ENCODE measurements around the gene KY.

DNA sequence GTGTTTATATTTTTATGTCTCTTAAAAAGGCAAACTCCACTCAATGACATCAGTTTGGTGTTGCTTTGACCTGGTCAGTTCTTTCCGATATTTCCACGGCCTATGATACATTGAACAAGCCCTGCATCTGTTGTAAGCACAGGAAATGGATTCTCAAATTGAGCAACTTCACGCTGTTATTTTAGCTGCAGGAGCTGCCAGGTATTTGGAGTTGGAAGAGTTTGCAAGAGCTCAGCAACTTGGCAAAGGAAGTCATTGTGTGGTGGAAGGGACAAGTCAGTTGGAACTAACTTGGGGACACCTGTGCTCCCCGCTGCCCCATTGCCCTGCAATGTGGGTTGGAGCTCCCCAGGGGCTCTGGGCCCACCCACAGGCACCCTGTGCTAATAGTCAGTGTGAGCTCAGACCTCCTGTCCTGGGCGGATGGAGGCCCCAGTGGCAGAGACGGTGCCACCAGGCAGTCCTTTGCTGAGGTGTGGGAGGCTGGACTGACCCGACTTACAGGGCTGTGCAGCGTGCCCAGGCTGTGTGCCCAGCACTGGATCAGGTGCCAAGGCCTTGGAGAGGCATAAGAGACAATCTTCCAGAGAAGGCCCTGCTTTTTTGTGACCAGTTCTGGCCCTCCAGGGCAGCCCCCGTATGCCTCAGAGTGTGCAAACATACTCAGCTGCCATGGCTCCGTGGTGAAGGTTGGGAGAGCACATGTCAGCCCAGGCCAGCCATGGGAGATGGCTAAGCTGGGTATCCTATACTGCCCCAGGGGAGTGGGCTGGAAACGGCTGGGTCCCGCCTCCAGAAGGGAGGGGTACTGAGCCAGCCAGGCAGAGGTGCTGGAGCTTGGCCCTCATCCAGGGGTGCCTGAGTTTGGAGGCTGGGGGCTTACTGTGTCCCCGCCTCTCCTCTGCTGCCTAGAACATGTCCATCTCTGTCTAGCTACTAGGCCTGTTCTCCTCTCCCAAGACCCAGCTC lies 43.5 kb downstream of the KY start:
- TF ChIP-seq POLR2A (IDR thresholded peaks at IDR 0.05) = no peak
- TF ChIP-seq, protein P1, sequence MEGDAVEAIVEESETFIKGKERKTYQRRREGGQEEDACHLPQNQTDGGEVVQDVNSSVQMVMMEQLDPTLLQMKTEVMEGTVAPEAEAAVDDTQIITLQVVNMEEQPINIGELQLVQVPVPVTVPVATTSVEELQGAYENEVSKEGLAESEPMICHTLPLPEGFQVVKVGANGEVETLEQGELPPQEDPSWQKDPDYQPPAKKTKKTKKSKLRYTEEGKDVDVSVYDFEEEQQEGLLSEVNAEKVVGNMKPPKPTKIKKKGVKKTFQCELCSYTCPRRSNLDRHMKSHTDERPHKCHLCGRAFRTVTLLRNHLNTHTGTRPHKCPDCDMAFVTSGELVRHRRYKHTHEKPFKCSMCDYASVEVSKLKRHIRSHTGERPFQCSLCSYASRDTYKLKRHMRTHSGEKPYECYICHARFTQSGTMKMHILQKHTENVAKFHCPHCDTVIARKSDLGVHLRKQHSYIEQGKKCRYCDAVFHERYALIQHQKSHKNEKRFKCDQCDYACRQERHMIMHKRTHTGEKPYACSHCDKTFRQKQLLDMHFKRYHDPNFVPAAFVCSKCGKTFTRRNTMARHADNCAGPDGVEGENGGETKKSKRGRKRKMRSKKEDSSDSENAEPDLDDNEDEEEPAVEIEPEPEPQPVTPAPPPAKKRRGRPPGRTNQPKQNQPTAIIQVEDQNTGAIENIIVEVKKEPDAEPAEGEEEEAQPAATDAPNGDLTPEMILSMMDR (IDR thresholded peaks at IDR 0.05) = no peak
